ENCODE data around the gene TPRG1L. TPM values are rescaled to one million over a fixed set of nuclear protein-coding genes. Genes with fewer than 3 reads are reported as not detected.

TPRG1L gene
- total RNA-seq: 26.0 and 28.8 TPM in 2 replicates

DNA sequence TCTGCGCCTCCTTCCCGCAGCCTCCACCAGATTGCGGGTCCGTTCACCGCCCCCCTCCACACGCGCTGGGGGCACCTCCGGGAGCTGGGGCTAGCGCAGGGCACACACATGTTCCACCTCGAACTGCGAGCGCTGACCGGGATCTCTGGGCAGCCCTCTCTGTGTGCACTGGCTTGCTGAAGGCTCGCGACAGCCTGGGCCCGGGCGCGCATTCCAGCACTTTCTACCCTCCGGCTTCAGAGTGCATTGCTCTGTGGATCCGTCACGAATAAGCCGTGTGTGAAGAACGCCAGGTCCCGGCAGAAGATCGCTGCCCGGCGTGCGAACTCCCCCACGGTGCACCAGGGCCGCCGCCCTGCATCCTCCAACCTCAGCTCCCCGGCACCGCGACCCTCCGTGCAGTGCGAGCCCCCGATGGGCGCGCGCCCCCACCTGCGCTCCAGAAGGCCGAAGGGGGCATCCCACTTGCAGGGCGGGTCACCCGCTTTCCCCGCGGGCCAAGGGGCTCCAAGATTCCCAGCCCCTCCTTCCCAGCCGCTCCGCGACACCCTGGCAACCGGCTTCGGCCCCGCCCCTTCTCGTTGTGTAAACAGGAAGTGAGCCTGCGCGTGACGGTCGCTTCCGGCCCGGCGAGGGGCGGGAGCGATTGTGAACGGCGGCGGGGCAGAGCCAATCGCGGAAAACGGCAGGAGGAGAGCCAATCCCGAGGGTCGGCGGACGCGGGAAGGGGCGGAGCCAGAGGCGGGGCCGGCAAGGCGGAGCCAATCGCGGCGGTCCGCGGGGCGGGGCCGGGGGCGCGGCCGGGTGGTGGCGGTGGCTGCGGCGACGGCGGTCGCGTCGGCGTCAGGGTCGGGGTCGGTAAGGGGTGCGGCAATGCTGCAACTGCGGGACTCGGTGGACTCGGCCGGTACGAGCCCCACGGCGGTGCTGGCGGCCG, at the start of gene TPRG1L:
TSS of gene TPRG1L (plus strand) at position 816 of the 937 bp plus-strand sequence. CDS start at position 874, 58 bp downstream.

DNA sequence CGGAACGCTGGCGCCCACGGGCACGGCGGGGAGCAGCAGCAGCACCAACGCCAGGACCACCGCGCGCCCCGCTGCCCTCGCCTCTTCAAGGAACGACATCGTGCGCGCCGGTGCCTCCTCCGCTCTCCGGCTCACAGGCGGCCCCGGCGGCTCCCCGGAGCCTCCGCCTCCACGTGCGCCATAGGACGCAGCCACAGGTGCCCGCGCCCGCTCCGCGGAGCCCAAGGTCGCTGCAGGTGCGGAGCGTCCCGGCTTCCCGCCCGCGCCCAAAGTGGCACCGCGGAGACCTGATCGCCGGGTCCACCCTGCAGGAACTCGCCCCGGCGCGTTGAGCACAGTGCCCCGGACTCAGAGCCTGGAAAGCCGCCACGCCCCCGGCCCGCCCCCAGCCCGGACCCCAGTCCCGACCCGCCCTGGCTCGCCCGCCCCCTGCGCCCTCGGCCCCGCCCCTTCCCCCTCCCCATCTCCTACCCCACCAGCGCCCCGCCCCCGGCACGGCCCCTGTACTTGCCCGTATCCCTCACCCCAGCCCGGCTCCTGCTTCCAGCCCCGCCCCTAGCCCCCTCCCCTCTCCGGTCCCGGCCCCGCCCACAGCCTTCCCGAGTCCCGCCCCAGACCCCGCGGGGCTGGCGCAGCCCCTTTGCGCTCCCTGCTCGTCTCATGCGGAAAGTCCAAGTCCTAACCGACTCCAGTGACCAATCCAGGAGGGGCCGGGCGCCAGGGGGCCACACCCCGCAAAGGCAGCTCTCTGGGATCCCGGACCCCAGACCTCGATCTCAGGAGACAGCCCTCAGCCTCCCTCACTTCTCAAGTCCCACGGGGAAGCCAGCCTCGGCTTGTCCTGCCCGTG, 13.4 kb upstream of the TPRG1L start, which contains the start of gene MEGF6:
TSS of gene MEGF6 (minus strand) at position 339 of the 850 bp plus-strand sequence. CDS start at position 99, 240 bp downstream.

DNA sequence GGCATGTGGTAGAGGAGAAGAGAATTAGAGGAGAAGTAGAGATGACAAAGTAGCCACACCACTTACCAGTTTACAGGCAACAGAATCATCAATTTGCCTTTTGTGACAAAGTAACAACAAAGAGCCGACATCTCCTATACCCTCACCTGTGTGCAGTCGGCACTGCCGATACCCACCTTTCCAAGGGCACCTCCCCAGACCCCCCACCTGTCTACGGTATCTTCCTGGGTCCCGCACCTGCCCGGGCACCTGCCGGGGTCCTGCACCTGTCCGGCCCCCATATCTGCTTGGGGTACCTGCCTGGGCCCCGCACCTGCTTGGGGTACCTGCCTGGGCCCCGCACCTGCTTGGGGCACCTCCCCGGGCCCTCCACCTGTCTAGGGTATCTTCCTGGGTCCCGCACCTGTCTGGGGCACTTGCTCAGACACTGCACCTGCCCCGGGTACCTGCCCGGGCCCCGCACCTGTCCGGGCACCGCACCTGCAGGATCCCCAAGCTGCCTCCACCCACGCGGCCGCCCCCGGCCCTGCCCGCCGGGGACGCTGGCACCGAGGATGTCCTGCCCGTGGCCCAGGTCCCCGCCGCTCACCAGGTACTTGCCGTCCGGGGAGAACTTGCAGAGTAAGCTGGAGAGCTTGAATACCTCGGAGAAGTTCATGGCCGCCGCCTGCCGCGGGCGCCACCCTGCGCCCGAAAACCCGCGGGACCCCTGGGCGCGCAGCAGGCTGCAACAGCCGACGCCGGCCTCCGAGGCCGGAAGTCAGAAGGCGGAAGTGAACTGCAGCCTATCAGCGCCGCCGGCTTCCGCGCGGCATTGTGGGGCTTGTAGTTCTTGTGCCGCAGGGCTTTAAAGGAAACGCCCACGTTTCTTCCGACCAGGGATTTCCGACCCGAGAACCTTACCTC, 24.8 kb downstream of the TPRG1L start, which contains the start of gene WRAP73:
TSS of gene WRAP73 (minus strand) at position 762 of the 906 bp plus-strand sequence. CDS start at position 658, 104 bp downstream.

DNA sequence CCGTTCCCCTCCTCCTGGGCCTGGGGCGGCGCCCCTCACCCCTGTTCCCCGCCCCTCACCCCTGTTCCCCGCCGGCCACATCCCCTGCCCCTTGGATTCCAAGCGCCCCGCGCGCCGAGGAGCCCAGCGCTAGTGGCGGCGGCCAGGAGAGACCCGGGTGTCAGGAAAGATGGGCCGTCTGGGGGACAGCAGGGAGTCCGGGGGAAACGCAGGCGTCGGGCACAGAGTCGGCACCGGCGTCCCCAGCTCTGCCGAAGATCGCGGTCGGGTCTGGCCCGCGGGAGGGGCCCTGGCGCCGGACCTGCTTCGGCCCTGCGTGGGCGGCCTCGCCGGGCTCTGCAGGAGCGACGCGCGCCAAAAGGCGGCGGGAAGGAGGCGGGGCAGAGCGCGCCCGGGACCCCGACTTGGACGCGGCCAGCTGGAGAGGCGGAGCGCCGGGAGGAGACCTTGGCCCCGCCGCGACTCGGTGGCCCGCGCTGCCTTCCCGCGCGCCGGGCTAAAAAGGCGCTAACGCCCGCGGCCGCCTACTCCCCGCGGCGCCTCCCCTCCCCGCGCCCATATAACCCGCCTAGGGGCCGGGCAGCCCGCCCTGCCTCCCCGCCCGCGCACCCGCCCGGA, 27.2 kb downstream of the TPRG1L start, which contains the start of gene TP73:
TSS of gene TP73 (plus strand) at position 587 of the 618 bp plus-strand sequence. CDS start 29,850 bp downstream, outside the sequence.

Other genes with a start within 250 kb of the TPRG1L start
- gene ARHGEF16, start 170.3 kb upstream of the TPRG1L start, total RNA-seq: 18.1 and 22.8 TPM in 2 replicates
- gene MEGF6, start 13.5 kb upstream of the TPRG1L start, total RNA-seq: 0.68 and 3.1 TPM in 2 replicates
- gene WRAP73, start 25.1 kb downstream of the TPRG1L start, total RNA-seq: 22.8 and 27.0 TPM in 2 replicates
- 0.36 TPM in 1 of 2 replicates, not detected in the other for gene TP73, start 27.5 kb downstream of the TPRG1L start, total RNA-seq
- not detected in 2 replicates for gene CCDC27, start 127.4 kb downstream of the TPRG1L start, total RNA-seq
- gene SMIM1, start 147.7 kb downstream of the TPRG1L start, total RNA-seq: 0.68 and 1.1 TPM in 2 replicates
- gene LRRC47, start 171.5 kb downstream of the TPRG1L start, total RNA-seq: 43.4 and 46.7 TPM in 2 replicates
- gene CEP104, start 232.2 kb downstream of the TPRG1L start, total RNA-seq: 39.6 and 71.7 TPM in 2 replicates
- 3.4 and 4.5 TPM in 2 replicates for gene DFFB, start 232.5 kb downstream of the TPRG1L start, total RNA-seq

All from nasal cavity respiratory epithelium epithelial cell of viscerocranial mucosa (primary cell).